HG03045 (cell line): ENCODE measurements around the gene NCKAP1.
"Not testable (repeated sequence)": the region's sequence is repeated elsewhere in the genome, so short reads cannot be mapped to it uniquely, and the experiment has no call there.

Experiments used
- ATAC-seq: cut with Tn5 transposase; IDR thresholded peaks from one replicate; pipeline ENCODE4 v1.9.1; 2021; ENCODE audit warnings: mild to moderate bottlenecking, moderate library complexity; ENCODE audit not compliant: unreplicated experiment

Gene NCKAP1

GRCh38 chr2:183038341-183039300 lies at the start of gene NCKAP1:
Gene NCKAP1, minus strand, starts transcription at chr2:183038457. Its CDS starts 358 bp downstream, at chr2:183038099.
- peak; percentile 89 for ATAC-seq

- no peak for ATAC-seq
Measured at GRCh38 chr2:183081911-183082310, 43.7 kb upstream of the NCKAP1 start.

GRCh38 chr2:183079139-183079775 lies 41.0 kb upstream of the NCKAP1 start:
- peak; percentile 19 for ATAC-seq

GRCh38 chr2:183078464-183079138 lies 40.3 kb upstream of the NCKAP1 start, which contains the start of gene DUSP19:
Gene DUSP19, plus strand, starts transcription at chr2:183078747. Its CDS starts 187 bp downstream, at chr2:183078934.
- peak; percentile 93 for ATAC-seq

- ATAC-seq = no peak
Measured at GRCh38 chr2:183078163-183078463, 39.9 kb upstream of the NCKAP1 start.

- no peak for ATAC-seq
Measured at GRCh38 chr2:183072177-183072576, 33.9 kb upstream of the NCKAP1 start.

GRCh38 chr2:183070942-183071844 lies 32.9 kb upstream of the NCKAP1 start:
- no peak for ATAC-seq

GRCh38 chr2:183069174-183069573 lies 30.9 kb upstream of the NCKAP1 start:
- ATAC-seq = no peak

- no peak for ATAC-seq
Measured at GRCh38 chr2:183068561-183068960, 30.3 kb upstream of the NCKAP1 start.

GRCh38 chr2:183063083-183063482 lies 24.8 kb upstream of the NCKAP1 start:
- ATAC-seq = no peak

GRCh38 chr2:183060571-183061231 lies 22.4 kb upstream of the NCKAP1 start:
- no peak for ATAC-seq

GRCh38 chr2:183059561-183059960 lies 21.3 kb upstream of the NCKAP1 start:
- ATAC-seq = no peak

- peak; percentile 53 for ATAC-seq
Measured at GRCh38 chr2:183057333-183057985, 19.2 kb upstream of the NCKAP1 start.

- no peak for ATAC-seq
Measured at GRCh38 chr2:183049420-183049819, 11.2 kb upstream of the NCKAP1 start.

- not testable (repeated sequence) for ATAC-seq
Measured at GRCh38 chr2:183047486-183048125, 9.3 kb upstream of the NCKAP1 start.

- ATAC-seq = not testable (repeated sequence)
Measured at GRCh38 chr2:183043580-183043979, 5.3 kb upstream of the NCKAP1 start.

GRCh38 chr2:183040604-183041003 lies 2.3 kb upstream of the NCKAP1 start:
- no peak for ATAC-seq

- ATAC-seq = peak; percentile 53
Measured at GRCh38 chr2:183037553-183038340, 510 bp downstream of the NCKAP1 start.
